Hematopoietic multipotent progenitor cell treated with erythropoietin and hydrocortisone succinate and interleukin-3 and kit ligand, for 4 days (in vitro differentiated cells): ENCODE measurements around the gene PDE6B.

ENCODE experiments used
- DNase-seq: peaks from one replicate; pipeline ENCODE4 v3.0.0-alpha.2; 2015

The PDE6B gene

DNA sequence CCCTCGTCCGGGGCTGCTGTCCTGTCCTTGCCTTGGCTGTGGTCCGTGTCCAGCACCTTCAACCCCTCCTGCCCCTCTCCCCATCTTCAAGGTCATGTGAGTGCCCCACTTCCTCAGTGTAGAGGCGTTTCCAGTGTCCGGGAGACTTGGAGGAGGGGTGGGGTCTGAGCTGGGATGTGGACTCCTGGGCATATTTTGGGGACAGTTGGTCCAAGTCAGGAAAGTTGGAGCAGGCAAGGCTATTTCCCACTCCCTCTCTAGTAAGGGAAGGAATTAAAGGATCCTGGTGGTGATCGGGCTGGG lies 83.2 kb downstream of the PDE6B start:
- DNase-seq = no peak

DNA sequence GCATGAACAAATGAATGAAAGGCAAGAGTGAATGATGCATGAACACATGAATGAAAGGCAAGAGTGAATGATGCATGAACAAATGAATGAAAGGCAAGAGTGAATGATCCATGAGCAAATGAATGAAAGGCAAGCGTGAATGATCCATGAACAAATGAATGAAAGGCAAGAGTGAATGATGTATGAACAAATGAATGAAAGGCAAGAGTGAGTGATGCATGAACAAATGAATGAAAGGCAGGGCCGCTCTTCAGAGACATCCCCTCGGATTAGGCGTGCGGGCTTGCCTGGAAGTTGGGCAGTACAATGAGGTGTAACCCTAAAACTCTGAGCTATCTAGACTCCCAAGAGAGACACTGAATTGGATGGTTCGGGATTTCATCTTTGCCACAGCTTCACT lies 84.0 kb downstream of the PDE6B start:
- no peak for DNase-seq

DNA sequence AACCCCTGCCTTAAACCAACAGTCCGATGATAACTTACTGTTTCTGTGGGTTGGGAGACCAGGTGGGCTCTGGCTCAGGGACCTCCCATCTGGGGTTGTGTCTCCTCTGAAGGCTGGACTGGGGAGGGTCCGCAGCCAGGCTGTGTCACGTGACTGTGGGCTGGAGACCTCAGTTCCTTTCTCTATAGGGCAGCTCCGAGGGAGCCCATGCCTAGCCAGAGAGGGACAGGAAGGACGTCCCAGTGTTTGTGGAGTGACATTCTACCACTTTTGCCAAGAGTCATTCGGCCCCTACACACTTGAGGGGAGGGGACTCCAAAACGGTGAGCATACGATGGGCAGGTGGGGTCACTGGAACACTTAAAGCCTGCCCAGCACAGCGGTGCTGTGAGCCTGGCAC lies 84.7 kb downstream of the PDE6B start:
- no peak for DNase-seq

DNA sequence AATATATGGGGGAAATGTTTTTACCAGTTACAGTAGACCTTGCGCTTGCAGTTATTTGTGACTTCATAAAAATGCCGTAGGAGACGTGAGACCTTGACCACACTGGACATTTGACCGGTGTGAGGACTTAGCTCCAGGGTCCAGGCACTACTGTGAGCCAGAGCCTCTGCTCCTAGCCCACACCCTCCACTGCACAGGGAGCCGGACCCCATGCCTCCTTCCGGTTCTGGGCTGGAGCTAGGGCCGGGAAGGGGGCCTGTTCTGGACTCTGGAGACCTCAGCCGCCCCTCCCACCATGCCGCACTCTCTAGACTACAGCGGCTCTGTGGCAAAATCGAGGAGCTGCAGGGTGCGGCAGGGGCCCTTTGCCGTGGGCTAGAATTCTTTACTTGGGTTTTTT lies 85.5 kb downstream of the PDE6B start:
- DNase-seq = no peak

DNA sequence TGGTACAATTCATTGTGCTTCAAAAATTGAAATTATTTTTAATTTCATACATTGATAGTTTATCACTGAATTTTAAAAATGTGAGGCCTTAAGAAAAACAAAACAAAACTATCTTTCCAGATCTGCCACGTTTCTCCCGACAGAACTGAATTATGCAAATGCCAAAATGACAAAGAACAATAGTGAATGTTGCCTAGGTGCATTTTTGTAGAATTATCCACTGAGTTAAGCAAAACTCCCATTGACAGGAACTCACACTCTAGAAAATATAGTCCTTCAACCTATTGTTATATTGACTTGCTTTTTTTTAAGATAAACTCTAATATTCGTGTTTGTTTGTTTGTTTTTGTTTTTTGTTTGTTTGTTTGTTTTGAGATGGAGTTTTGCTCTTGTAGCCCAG lies 86.7 kb downstream of the PDE6B start:
- no peak for DNase-seq

DNA sequence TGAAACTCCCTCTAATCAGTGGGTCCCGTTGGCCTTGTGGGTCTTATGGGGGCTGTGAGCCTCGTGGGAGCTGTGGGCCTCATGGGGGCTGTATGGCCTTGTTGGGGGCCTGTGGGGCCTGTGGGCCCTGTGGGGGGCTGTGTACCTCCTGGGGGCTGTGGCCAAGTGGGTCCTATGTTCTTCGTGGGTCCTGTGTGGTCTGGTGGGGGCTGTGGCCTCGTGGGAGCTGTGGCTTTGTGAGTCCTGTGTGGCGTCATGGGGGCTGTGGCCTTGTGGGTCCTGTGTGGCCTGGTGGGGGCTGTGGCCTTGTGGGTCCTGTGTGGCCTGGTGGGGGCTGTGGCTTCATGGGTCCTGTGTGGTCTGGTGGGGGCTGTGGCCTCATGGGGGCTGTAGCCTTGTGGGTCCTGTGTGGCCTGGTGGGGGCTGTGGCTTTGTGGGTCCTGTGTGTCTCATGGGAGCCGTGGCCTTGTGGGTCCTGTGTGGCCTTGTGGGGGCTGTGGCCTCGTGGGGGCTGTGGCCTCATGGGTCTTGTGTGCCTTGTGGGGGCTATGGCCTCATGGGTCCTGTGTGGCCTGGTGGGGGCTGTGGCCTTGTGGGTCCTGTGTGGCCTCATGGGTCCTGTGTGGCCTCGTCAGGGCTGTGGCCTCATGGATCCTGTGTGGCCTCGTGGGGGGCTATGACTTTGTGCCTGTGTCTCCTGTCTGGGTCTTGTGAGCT lies 87.7 kb downstream of the PDE6B start:
- no peak for DNase-seq

DNA sequence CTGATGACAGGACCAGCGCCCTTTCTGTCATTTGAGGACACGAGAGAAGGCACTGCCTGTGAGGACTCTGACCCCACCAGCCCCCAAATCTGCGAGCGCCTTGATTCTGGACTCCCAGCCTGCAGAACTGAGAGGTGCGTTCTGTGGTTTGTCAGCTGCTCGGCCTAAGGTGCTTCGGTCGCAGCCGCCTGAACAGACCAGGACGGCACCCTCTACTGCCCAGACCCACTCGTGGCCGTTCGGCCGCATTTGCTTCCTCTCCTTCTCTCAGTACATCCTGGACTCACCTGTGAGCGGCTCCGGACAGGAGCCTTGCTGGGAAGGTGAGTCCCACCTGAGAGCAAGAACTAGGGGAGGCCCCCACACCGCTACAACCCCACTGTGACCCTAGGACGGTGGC lies 88.7 kb downstream of the PDE6B start:
- no peak for DNase-seq

DNA sequence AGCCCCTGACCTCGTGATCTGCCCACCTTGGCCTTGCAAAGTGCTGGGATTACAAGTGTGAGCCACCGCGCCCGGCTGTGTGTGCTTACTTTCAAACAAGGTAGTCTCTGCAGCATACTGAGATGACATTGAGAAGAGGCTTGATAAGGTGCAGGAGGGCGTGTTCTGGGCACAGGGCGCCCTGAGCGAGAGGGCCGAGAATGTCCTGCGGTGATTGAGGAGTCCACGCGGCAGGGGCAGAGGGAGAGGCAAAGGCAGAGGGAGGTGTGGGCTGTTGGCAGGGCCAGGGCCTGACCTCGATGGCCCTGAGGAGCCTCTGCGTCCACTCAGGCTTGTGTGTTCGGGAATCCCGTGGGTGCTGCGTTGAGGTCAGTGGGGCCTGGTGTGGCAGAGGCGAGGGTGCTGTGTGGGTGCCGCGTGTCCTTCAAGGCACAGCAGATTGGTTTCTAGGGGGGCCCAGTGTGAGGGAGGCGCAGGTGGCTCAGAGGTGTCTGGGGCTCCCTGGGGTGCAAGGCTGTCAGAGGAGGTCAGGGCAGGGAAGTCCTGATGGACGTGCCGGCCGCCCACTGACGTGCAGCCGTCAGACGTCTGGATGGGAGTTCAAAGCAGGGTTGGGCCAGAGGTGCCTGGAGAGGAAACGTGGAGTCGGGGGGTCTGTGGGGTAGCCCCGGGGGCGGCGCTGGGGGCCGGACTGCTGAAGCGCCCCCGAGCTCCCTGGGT lies 92.4 kb downstream of the PDE6B start:
- DNase-seq = no peak

DNA sequence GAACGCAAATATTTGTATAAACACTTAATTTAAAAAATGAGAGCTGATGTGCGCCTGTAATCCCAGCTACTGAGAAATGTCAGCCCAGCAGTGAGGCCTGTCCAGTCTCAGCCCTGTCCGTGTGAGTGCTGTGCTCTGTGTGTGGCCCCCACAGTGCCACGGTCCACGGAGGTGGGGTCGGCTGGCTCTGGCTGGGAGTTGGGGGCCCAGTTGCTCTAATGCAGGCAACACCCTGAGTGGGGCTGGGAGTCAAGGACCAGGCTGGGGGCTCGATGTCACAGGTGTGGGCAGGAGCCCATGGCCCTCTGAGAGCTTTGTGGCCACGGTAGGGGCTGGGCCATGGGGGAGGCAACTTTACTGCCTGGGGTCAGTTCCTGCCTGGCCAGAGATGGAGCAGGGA lies 93.1 kb downstream of the PDE6B start:
- no peak for DNase-seq
